Suprapubic skin (tissue), 4 donors: ENCODE measurements around the gene LIMS3.
"Not testable (repeated sequence)": the region's sequence is repeated elsewhere in the genome, so short reads cannot be mapped to it uniquely, and the experiment has no call there.

Experiments used
- EP300 ChIP-seq: sonication (generic); formaldehyde crosslinking; IDR thresholded peaks from one replicate; pipeline ENCODE4 v1.6.1; 2017; ENCODE audit warnings: antibody characterized with exemption
- POLR2A ChIP-seq, 2 donors: fragments of 450-650 bp; IDR thresholded peaks; one replicate each; pipeline ENCODE4 v1.6.1; 2017; ENCODE audit warnings: antibody characterized with exemption in 2 of 2, mild to moderate bottlenecking in 2 of 2, moderate library complexity in 2 of 2
- POLR2AphosphoS5 ChIP-seq, 3 donors: sonication (generic); formaldehyde crosslinking; IDR thresholded peaks; one replicate each; pipeline ENCODE4 v1.6.1; 2017; ENCODE audit warnings: antibody characterized with exemption in 3 of 3
- TF ChIP-seq, protein P1 (sequence below), 2 donors: fragments of 200-600 bp in 1 of 2; fragments of 450-650 bp in 1 of 2; sonication (generic) in 1 of 2; IDR thresholded peaks; one replicate each; pipeline ENCODE4 v1.5.1; 2016 to 2019; ENCODE audit warnings: antibody characterized with exemption in 2 of 2, mild to moderate bottlenecking in 1 of 2, moderate library complexity in 1 of 2

- TF ChIP-seq, protein P1, sequence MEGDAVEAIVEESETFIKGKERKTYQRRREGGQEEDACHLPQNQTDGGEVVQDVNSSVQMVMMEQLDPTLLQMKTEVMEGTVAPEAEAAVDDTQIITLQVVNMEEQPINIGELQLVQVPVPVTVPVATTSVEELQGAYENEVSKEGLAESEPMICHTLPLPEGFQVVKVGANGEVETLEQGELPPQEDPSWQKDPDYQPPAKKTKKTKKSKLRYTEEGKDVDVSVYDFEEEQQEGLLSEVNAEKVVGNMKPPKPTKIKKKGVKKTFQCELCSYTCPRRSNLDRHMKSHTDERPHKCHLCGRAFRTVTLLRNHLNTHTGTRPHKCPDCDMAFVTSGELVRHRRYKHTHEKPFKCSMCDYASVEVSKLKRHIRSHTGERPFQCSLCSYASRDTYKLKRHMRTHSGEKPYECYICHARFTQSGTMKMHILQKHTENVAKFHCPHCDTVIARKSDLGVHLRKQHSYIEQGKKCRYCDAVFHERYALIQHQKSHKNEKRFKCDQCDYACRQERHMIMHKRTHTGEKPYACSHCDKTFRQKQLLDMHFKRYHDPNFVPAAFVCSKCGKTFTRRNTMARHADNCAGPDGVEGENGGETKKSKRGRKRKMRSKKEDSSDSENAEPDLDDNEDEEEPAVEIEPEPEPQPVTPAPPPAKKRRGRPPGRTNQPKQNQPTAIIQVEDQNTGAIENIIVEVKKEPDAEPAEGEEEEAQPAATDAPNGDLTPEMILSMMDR (IDR thresholded peaks at IDR 0.05), result not testable (repeated sequence)
- not testable (repeated sequence) for TF ChIP-seq POLR2A (IDR thresholded peaks at IDR 0.05); POLR2AphosphoS5 (IDR thresholded peaks at IDR 0.05); EP300
Measured at GRCh38 chr2:109969864-109970263, 71.4 kb downstream of the LIMS3 start.
